SIG-M5 treated with dmso at 0.1 percent for 504 hours (cell line): ENCODE measurements around the gene GFM2.
"Not testable (repeated sequence)": the region's sequence is repeated elsewhere in the genome, so short reads cannot be mapped to it uniquely, and the experiment has no call there.

Experiments
- DNase-seq: peaks from one replicate; lab custom pipeline; 2025; ENCODE audit not compliant: unreplicated experiment; lab: John Stamatoyannopoulos, UW

GFM2 gene

GRCh38 chr5:74766849-74767578, at the start of gene GFM2, which contains the start of gene NSA2:
GFM2 (minus strand) TSS chr5:74767117; CDS start chr5:74763742, 3,375 bp downstream.
NSA2 (plus strand) TSS chr5:74767249; CDS start chr5:74767361, 112 bp downstream.
- DNase-seq: peak; percentile 94

GRCh38 chr5:74810915-74811314, 44.0 kb upstream of the GFM2 start:
- no peak for DNase-seq

GRCh38 chr5:74801941-74802340, 35.0 kb upstream of the GFM2 start:
- DNase-seq: no peak

- DNase-seq: no peak
Measured at GRCh38 chr5:74801197-74801596, 34.3 kb upstream of the GFM2 start.

- no peak for DNase-seq
Measured at GRCh38 chr5:74798977-74799911, 32.3 kb upstream of the GFM2 start.

- DNase-seq: not testable (repeated sequence)
Measured at GRCh38 chr5:74791669-74792068, 24.8 kb upstream of the GFM2 start.

- no peak for DNase-seq
Measured at GRCh38 chr5:74787424-74787823, 20.5 kb upstream of the GFM2 start.

GRCh38 chr5:74786851-74787250, 19.9 kb upstream of the GFM2 start:
- DNase-seq: no peak

GRCh38 chr5:74778609-74779008, 11.7 kb upstream of the GFM2 start:
- DNase-seq: no peak

GRCh38 chr5:74772359-74772758, 5.4 kb upstream of the GFM2 start:
- DNase-seq: peak; percentile 28

GRCh38 chr5:74767579-74767913, 629 bp upstream of the GFM2 start:
- peak; percentile 46 for DNase-seq

- peak; percentile 87 for DNase-seq
Measured at GRCh38 chr5:74766418-74766848, 484 bp downstream of the GFM2 start.

GRCh38 chr5:74765929-74766328, 988 bp downstream of the GFM2 start:
- no peak for DNase-seq

- no peak for DNase-seq
Measured at GRCh38 chr5:74765201-74765600, 1.7 kb downstream of the GFM2 start.

- no peak for DNase-seq
Measured at GRCh38 chr5:74763504-74763903, 3.4 kb downstream of the GFM2 start.

GRCh38 chr5:74762599-74762998, 4.3 kb downstream of the GFM2 start:
- no peak for DNase-seq

- DNase-seq: no peak
Measured at GRCh38 chr5:74761241-74761640, 5.7 kb downstream of the GFM2 start.

- not testable (repeated sequence) for DNase-seq
Measured at GRCh38 chr5:74748742-74749141, 18.2 kb downstream of the GFM2 start.

GRCh38 chr5:74738406-74738805, 28.5 kb downstream of the GFM2 start:
- no peak for DNase-seq

- no peak for DNase-seq
Measured at GRCh38 chr5:74736759-74737158, 30.2 kb downstream of the GFM2 start.

GRCh38 chr5:74725331-74725730, 41.6 kb downstream of the GFM2 start:
- no peak for DNase-seq

- no peak for DNase-seq
Measured at GRCh38 chr5:74722271-74722670, 44.6 kb downstream of the GFM2 start.
